ENCODE measurements around the gene NOLC1.
"Not testable (repeated sequence)": the region's sequence is repeated elsewhere in the genome, so short reads cannot be mapped to it uniquely, and the experiment has no call there.

The NOLC1 gene

DNA sequence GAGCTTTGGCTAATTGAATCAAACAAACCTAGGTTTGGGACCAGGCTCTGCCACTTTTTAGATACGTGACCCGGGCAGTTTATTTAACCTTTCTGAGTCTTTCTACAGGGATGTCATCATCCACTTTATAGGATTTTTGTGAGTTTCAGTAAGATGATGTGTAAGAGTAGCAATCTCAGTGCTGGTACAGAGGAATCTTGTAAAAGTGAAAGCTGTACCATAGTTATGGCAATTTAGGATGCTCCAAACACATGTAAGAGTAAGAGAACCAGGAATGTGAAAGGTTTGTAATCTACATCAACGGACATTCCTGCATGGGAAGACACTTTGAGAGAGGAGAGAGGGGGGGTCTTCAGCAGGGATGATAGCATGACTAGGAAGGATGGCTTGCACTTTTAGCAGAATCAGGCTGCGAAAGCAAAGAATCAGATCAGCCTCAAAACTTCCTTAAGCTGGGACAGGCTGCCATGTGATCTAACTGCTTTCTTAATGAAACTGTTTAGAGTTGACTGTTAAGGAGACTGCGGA is 968 bp downstream of the NOLC1 start:
- DNase-seq (ENCODE audit: low read depth, low spot score): no peak

DNA sequence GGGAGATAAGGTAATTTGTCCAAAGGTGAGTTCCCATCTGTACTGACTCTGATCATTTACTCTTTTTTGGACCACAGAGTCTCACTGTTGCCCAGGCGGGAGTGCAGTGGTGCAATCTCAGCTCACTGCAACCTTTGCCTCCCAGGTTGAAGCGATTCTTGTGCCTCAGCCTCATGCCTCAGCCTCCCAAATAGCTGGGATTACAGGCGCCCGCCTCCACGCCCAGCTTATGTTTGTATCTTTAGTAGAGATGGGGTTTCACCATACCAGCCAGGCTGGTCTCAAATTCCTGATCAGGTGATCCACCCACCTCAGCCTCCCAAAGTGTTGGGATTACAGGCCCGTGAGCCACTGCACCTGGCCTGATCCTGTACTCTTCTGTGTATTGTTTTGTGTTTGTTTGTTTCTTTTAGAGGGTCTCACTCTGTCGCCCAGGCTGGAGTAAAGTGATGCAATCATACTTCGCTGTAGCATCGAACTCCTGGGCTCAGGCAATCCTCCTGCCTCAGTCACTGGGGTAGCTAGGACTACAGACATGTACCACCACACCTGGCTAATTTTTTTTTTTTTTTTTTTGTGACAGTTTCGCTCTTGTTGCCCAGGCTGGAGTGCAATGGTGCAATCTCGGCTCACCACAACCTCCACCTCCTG is 2.4 kb downstream of the NOLC1 start:
- DNase-seq (ENCODE audit: low read depth, low spot score): no peak

DNA sequence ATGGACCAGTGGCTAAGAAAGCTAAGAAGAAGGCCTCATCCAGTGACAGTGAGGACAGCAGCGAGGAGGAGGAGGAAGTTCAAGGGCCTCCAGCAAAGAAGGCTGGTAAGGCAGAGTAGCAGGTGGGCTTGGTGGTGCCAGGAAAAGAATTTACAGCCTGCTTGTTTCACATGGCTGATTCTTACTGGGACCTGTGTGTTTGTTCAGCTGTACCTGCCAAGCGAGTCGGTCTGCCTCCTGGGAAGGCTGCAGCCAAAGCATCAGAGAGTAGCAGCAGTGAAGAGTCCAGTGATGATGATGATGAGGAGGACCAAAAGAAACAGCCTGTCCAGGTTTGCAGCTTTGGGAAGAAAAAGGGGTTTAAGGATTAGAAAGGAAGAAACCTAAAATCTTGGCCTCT is 5.0 kb downstream of the NOLC1 start:
- no peak for DNase-seq (ENCODE audit: low read depth, low spot score)

DNA sequence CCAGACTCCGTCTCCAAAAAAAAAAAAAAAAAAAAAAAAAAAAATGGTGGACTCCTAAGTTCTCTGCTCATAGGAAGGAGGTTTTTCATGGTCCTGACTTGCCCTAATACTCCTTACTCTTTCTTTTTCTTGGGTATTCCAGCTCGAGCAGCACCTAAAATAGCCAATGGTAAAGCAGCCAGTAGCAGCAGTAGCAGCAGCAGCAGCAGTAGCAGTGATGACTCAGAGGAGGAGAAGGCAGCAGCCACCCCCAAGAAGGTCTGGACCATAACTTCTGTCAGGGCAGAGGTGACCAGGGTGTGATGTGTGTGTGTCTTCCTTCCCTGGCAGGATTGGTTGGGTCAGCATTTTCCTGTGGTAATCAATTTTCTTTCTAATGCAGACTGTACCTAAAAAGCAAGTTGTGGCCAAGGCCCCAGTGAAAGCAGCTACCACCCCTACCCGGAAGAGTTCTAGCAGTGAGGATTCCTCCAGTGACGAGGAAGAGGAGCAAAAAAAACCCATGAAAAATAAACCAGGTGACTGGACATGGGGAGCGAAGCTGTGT is 6.9 kb downstream of the NOLC1 start:
- no peak for DNase-seq (ENCODE audit: low read depth, low spot score)

DNA sequence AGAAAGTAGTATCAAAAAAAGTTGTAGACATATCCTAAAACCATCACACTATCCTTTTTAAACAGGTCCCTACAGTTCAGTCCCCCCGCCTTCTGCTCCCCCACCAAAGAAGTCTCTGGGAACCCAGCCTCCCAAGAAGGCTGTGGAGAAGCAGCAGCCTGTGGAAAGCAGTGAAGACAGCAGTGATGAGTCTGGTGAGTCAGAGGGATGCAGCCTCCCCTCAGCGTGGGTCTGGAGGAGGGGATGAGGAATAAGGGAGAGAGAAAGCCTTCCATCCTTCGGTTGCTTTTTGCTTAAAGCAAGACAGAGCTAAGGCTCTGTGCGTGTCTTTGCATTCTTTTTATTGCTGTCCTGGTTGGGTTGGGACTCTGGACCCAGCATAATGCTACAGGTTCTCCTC is 7.6 kb downstream of the NOLC1 start:
- DNase-seq (ENCODE audit: low read depth, low spot score): no peak

DNA sequence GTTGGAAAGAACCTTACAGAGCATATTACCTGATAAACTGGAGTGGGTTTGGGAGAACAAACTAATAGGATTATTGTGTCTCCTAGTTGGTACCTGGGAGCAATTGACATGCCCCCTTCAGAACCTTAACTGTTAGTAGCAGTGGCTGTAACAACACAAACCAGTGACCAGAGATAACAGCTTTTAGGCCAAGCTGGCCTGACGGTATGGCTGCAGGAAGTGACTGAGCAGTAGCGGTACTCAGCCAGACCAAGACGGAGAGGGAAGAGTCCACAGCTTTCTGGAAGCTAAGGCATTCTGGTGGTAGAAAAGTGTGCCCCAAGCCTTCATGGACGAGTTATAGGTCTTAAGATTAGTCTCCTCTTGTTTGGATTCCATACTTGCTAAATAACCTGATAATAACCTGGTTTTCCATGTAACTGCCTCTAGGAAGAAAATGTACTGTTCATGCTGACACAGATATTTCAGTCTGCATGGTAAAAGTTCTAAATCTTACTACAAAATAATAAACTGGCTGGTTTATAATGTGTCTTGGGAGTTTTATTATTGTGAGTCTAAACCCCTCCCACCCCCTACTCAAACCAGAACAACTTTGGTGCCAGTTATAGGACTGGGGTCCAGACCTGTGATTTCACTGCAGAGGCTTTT is 11.3 kb downstream of the NOLC1 start:
- DNase-seq (ENCODE audit: low read depth, low spot score): no peak

DNA sequence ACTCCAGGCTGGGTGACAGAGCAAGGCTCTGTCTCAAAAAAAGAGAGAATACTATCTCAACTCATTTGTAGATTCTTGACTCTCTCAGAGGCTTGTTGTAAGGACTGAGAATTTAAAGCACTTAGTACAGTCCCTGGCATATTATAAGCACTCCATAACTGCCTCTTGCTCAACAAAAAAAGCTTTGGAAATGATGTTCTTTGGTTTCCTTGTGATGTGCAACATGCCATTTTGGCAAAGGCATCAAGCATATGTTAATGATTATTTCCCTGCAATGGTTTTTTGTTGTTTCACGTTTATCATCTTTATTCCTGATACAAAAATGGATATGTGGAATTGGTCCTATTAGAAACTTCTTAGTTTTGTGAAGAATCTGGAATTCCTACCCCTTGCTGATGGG is 15.7 kb downstream of the NOLC1 start:
- no peak for DNase-seq (ENCODE audit: low read depth, low spot score)

DNA sequence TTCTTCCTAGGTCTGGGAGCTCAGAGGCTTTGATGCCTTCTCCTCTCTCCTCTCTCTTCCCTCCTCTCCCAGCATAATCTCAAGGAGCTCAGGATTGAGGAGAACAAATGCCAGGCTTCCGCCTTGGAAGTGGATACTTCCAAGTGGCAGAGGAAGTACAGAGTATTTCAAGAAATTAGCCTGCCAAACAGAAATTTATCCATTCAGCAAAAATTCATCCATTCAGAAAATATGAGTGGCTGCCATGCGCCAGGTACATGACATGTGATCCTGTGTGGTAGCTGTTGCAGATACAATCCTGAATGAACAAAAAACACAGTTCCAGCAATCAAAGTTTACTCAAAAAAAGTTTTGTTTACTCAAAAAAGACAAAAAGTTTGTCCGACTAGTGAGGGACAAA is 18.4 kb downstream of the NOLC1 start:
- DNase-seq (ENCODE audit: low read depth, low spot score): no peak

DNA sequence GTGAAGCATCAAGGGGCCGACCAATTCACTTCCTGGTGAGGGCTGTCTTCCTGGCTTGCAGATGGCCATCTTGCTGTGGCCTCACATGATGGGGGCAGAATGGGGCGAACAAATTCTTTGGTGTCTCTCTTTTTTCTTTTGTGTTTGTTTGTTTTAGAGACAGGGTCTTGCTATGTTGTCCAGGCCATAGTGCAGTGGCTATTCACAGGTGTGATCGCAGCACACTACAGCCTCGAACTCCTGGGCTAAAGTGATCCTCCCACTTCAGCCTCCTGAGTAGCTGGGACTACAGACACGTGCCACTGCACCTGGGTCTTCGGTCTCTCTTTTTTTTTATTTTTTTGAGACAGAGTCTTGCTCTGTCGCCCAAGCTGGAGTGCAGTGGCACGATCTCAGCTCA is 20.1 kb downstream of the NOLC1 start:
- no peak for DNase-seq (ENCODE audit: low read depth, low spot score)

DNA sequence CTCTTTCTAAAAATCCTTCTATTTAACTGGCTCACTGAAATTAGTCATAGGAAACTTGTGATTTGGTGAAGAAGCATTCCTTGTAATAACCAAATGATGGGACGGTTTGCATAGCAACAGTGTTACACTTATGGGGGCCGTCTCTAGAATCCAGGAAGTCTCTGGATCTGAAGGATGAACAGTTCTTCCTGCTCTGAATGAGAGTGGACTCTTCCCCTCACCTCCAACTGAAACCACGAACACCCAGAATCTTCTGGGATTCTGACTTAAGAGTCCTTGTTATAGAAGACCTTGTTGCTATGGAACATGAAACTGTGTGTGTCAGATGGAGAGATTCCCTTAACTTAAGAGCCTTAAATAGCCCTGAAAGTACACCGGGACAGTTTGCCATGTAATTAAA is 23.2 kb downstream of the NOLC1 start:
- DNase-seq (ENCODE audit: low read depth, low spot score): no peak

DNA sequence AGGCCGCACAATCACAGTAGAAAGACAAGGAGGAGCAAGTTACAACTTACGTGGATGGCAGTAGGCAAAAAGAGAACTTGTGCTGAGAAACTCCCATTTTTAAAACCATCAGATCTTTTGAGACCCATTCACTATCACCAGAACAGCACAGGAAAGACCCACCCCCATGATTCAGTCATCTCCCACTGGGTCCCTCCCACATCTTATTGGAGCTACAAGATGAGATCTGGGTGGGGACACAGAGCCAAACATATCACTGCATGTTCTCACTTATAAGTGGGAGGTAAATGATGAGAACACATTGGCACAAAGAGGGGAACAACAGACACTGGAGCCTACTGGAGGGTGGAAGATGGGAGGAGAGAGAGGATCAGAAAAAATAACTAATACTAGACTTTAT is 32.4 kb downstream of the NOLC1 start:
- DNase-seq (ENCODE audit: low read depth, low spot score): no peak

DNA sequence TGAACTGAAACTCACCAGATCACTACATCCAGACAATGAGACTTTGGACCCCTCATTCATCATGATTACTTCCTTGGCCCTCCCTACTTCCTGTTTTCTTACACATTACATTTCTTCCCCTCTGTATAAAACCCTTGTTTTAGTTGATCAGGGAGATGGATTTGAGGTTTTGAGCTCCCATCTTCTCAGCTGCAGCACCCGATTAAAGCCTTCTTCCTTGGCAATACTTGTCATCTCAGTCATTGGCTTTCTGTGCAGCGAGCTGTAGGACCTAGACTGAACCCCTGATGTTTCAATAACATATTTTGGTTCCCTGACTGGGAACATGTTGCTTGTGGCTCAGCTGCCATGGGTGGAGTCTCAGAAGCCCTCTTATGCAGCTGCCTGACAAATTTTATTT is 33.1 kb downstream of the NOLC1 start:
- no peak for DNase-seq (ENCODE audit: low read depth, low spot score)

DNA sequence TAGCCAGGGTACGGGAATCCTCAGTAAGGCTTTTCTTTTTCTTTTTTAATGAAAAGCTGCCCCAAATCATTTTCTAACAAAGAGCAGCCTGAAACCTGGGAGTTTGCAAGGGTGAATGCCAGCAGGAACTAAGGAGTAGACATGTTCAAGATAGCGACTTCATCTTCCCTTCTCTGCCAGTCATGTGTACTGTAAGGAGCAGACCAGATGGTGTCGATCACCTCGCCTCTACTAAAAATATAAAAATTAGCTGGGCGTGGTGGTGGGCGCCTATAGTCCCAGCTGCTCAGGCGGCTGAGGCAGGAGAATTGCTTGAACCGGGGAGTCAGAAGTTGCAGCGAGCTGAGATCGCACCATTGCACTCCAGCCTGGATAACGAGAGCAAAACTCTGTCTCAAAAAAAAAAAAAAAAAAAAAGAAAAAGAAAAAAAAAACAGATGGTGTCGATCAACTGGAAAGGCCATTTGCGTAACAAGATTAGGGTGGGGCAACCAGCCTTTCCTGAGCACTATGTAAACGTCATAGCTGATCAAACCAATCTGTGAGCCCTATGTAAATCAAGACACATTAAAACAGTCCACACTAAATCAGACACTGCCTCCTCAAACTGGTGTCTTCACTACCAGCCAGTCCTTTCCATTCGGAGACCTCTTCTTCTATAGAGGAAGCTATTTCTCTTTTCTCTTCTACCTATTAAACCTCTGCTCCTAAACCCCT is 33.8 kb downstream of the NOLC1 start:
- DNase-seq (ENCODE audit: low read depth, low spot score): no peak

DNA sequence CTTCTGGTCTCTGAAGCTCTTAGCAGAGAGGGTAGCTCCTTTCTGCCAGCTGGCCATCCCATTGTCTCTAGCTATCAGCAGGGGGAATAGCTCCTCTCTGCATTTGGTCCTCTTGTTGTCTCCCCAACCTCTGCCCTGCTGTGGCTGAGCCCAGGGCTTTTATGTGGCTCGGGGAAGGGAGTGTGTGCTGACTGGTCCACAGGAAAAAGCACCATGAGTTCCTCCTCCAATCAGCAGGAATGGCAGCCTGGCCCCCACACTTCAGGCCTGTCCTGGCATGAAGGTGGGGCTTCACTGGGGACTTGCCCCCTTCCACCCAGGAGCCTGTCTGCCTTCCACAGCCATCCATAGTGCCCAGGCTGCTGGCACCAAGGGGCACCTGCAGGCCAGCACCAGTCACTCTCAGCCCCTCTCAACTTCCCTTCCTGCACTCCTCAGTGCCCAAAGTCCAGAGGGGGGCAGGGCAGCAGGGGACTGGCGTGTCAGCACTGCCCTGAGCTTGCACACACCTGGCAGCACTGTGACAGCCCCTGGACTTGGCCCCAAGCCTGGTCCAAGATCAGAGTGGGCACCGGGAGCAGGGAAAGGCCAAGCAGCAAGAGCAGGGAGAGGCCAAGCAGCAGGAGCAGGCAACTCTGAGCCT is 36.2 kb downstream of the NOLC1 start:
- no peak for DNase-seq (ENCODE audit: low read depth, low spot score)

DNA sequence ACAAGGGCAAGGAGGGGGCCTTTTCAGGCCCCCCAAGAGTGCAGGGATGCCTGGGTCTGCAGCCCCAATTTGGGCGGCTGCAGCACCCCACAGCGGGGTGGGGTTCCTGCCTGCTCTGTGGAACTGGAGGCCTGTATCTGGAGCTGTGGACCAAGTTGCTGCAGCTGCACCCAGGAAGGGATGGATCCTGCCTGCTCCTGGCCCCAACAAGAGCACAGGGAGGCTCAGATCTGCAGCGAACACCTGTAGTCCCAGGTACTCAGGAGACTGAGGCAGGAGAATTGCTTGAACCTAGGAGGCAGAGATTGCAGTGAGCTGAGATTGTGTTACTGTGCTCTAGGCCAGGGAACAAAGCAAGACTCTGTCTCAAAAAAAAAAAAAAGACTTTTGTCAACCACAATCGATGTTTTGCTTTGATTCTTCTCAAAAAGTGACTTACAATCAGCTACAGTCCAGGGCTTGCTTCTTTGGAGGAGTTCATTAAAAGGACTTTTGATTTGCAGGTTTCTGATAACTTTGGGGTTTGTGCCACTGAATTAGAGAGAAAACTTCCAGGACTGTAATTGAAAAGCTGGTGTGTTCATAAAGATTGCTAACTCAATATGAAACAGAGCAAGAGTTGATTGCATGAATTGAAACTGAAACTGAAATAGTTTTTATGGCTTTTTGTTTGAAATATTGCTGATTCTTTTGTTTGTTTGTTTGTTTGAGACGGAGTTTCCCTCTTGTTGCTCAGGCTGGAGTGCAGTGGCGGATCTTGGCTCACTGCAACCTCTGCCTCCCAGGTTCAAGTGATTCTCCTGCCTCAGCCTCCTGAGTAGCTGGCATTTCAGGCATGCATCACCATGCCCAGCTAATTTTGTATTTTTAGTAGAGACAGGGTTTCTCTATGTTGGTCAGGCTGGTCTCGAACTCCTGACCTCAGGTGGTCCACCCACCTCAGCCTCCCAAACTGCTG is 37.0 kb downstream of the NOLC1 start:
- DNase-seq (ENCODE audit: low read depth, low spot score): not testable (repeated sequence)

DNA sequence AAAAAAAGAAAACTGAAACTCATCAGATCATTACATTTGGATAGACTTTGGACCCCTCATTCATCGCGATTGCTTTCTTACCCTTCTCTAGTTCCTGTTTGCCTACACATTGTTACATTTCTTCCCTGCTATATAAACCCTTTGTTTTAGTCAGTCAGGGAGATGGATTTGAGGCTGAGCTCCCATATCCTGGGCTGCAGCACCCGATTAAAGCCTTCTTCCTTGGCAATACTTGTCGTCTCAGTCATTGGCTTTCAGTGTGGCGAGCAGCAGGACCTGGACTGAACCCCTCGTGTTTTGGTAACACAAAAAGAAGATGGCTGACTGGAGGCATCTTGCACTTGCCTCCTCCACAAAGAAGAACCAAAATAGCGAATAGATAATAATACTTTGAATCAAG is 39.8 kb downstream of the NOLC1 start:
- DNase-seq (ENCODE audit: low read depth, low spot score): no peak

DNA sequence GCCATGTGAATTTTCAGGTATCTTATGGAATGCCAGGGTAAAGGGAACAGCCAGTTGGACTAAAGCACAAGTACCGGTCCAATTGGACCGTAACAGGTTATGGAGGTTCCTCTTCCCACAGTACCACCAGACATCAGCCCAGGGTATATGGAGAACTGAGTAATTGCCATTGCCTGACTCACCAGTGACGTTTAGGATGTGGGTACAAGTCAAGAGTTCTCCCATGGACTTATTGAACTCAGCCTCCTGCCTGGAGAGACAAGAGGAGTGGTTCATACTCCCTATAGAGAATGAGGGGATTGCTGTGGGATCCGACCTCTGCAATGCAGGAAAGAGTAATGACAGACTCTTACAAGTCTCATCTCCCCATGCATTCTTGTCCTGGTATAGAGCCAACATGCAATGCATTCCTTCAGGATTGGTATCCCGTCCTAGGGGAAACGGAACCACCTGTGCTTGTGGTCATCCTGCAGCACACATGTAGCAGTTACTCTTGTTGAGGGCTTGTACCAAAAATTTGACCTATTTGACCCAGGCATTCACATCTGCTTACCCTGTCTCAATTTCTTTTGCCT is 43.2 kb downstream of the NOLC1 start:
- no peak for DNase-seq (ENCODE audit: low read depth, low spot score)

DNA sequence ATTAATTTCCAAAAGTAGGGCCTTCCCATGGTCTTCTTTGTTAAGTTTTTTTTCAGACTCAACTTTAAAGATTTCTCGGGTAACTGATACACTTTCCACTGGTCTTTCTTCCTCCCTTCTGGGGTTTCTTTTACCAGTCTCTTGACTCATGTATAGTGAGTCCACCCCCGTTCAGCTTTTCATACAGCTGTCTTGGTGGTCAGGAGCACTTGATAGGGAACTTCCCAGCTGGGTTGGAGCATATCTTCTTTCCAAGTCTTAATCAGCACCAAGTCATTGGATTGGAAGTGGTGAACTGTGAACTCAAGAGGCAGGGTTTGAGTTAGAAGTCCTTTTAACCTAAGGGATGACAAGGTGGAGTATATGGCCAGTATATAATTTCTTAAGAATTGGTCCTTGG is 44.7 kb downstream of the NOLC1 start:
- DNase-seq (ENCODE audit: low read depth, low spot score): no peak

DNA sequence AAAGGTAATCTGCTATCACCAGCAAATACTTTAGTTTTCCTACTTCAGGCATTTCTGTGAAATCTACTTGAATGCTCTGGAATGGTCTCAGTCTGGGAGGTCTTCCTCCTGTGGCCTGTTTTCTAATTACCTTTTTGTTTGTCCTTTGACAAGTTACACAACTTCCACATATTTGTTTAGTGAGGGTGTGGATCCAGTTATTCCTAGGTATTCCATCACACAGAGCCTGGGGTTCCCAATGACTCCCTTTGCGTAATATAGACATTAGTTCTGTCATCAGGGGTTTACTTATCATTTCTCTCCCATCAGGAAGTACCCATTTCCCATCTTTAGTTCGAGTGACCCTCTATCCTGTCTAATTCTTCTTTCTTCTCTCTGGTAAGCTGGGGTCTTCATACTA is 45.8 kb downstream of the NOLC1 start:
- DNase-seq (ENCODE audit: low read depth, low spot score): no peak

DNA sequence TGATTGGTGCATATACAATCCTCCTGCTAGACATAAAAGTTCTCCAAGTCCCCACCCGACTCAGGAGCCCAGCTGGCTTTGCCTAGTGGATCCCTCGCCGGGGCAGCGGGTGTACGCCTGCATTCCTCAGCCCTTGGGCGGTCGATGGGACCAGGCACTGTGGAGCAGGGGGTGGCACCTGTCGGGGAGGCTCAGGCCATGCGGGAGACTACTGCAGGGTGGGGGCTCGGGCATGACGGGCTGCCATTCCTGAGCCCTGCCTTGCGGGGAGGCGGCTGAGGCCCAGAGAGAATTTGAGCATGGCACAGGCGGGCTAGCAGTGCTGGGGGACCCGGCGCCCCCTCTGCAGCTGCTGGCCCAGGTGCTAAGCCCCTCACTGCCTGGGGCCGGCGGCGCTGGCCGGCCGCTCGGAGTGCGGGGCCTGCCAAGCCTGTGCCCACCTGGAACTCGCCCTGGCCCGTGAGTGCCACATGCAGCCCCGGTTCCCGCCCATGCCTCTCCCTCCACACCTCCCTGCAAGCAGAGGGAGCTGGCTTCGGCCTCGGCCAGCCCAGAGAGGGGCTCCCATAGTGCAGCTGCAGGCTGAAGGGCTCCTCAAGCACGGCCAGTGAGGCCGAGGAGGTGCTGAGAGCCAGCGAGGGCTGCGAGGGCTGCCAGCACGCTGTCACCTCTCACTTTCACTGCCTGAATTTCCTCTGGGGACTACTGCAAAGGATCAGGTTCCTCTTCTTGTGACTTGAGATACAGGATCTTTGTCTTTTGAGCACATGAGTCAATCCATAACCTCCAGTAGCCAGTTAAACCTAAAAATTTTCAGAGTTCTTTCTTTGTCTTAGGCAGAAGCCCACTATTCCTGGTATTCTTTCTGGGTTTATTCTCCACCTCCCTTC is 48.8 kb downstream of the NOLC1 start:
- DNase-seq (ENCODE audit: low read depth, low spot score): no peak

All from smooth muscle cell of the brain vasculature (primary cell).